ENCODE measurements around the gene MRGPRE. TPM values are rescaled to one million over a fixed set of nuclear protein-coding genes. Genes with fewer than 3 reads are reported as not detected.

Gene MRGPRE
- total RNA-seq, 3 donors from 2014 or later = 1.2 TPM; not detected in 2

GRCh38 chr11:3202759-3203158, 29.5 kb downstream of the MRGPRE start:
- Histone ChIP-seq H3K4me3 (no peak overlapping the region), H3K4me1 (ENCODE audit: low read depth) (no peaks in the 10 kb centered on the region), H3K36me3 (ENCODE audit: low read depth) (no peaks in the 10 kb centered on the region), H3K9me3 (no peaks in the 10 kb centered on the region)
- intact Hi-C loops (cut with DNase I, micrococcal nuclease) = no loop called here
- DNase-seq (peak in 1 of 3 donors; percentile 29), ATAC-seq (no peak)
- TF ChIP-seq CTCF (IDR thresholded peaks at IDR 0.05) = no peak

- DNase-seq (peak in 1 of 3 donors; percentile 25), ATAC-seq (no peak)
- Histone ChIP-seq H3K4me3 (no peak overlapping the region), H3K9me3 (no peaks in the 10 kb centered on the region), H3K36me3 (ENCODE audit: low read depth) (no peaks in the 10 kb centered on the region), H3K4me1 (ENCODE audit: low read depth) (no peaks in the 10 kb centered on the region)
- no peak for TF ChIP-seq CTCF (IDR thresholded peaks at IDR 0.05)
- intact Hi-C loops (cut with DNase I, micrococcal nuclease) = no loop called here
Observed at GRCh38 chr11:3202305-3202704, 29.9 kb downstream of the MRGPRE start.

GRCh38 chr11:3201677-3202181, 30.5 kb downstream of the MRGPRE start:
- peak in 1 of 3 donors; percentile 29 for DNase-seq
- Histone ChIP-seq H3K4me3 (no peak overlapping the region), H3K36me3 (ENCODE audit: low read depth) (no peaks in the 10 kb centered on the region), H3K4me1 (ENCODE audit: low read depth) (no peaks in the 10 kb centered on the region), H3K9me3 (no peaks in the 10 kb centered on the region)
- no peak for TF ChIP-seq CTCF (IDR thresholded peaks at IDR 0.05)
- intact Hi-C loops (cut with DNase I, micrococcal nuclease) = no loop called here
- no peak for ATAC-seq

- no peak for TF ChIP-seq CTCF (IDR thresholded peaks at IDR 0.05)
- intact Hi-C loops (cut with DNase I, micrococcal nuclease) = no loop called here
- no peaks in the 10 kb centered on the region for H3K4me1 ChIP-seq (ENCODE audit: low read depth)
- ATAC-seq = no peak
- no peaks in the 10 kb centered on the region for H3K36me3 ChIP-seq (ENCODE audit: low read depth)
- H3K4me3 ChIP-seq = no peak overlapping the region
- peak in 1 of 3 donors; percentile 21 for DNase-seq
- H3K9me3 ChIP-seq = no peaks in the 10 kb centered on the region
Observed at GRCh38 chr11:3201112-3201581, 31.1 kb downstream of the MRGPRE start.

GRCh38 chr11:3200388-3201111, 31.7 kb downstream of the MRGPRE start:
- no peak overlapping the region for H3K4me3 ChIP-seq
- DNase-seq = peak in 1 of 3 donors; percentile 18
- intact Hi-C loops (cut with DNase I, micrococcal nuclease) = no loop called here

More at GRCh38 chr11:3200388-3201111, 31.7 kb downstream of the MRGPRE start:
- no peaks in the 10 kb centered on the region for H3K4me1 ChIP-seq (ENCODE audit: low read depth)
- no peaks in the 10 kb centered on the region for H3K36me3 ChIP-seq (ENCODE audit: low read depth)
- no peak for ATAC-seq
- H3K9me3 ChIP-seq = no peaks in the 10 kb centered on the region
- TF ChIP-seq CTCF (IDR thresholded peaks at IDR 0.05) = no peak
